OCI-LY7 (cell line): ENCODE data around the gene AP1G2. TPM values are rescaled to one million over a fixed set of nuclear protein-coding genes. Genes with fewer than 3 reads are reported as not detected.
A peak's percentile ranks its signal among the peaks of the same experiment; 100 is the strongest.

ENCODE experiments used
- BruUV-seq: library from RNA; stranded (reverse); fragments of 400-500 nt; replicated peaks from 2 replicates; lab custom pipeline; 2021; lab: Mats Ljungman, UMichigan
- CTCF ChIA-PET: fragments of 300-600 bp; sonication (Branson Sonifier 250); formaldehyde crosslinking; loops from one replicate; lab custom pipeline; 2022; ENCODE audit warnings: antibody characterized with exemption; ENCODE audit not compliant: unreplicated experiment; lab: Charles Lee
- POLR2A ChIA-PET: fragments of 300-600 bp; sonication (Branson Sonifier 250); formaldehyde crosslinking; loops from one replicate; lab custom pipeline; 2022; ENCODE audit warnings: antibody characterized with exemption; lab: Charles Lee
- DNase-seq: peaks from one replicate; pipeline ENCODE4 v3.0.0-alpha.2; 2015; ENCODE audit warnings: low spot score
- H2AFZ ChIP-seq: fragments of 200-600 bp; sonication (generic), shearing (Covaris generic); 2 replicates; pipeline ENCODE4 v1.6.1; 2014; ENCODE audit warnings: mild to moderate bottlenecking, antibody characterized with exemption, low read length, moderate library complexity
- H3K27ac ChIP-seq: fragments of 200-600 bp; sonication (generic); 2 replicates; pipeline ENCODE4 v1.5.1; 2014; ENCODE audit warnings: mixed run types, low read depth, mild to moderate bottlenecking, moderate library complexity, low read length, inconsistent platforms; ENCODE audit not compliant: poor library complexity, severe bottlenecking
- H3K36me3 ChIP-seq: fragments of 200-600 bp; sonication (generic); 2 replicates; pipeline ENCODE4 v1.6.1; 2014; ENCODE audit warnings: mild to moderate bottlenecking, antibody characterized with exemption, low read length, moderate library complexity, mixed read lengths; ENCODE audit not compliant: insufficient read depth
- H3K4me1 ChIP-seq: fragments of 200-600 bp; sonication (generic); 2 replicates; pipeline ENCODE4 v1.5.1; 2014; ENCODE audit warnings: mild to moderate bottlenecking, low read length; ENCODE audit not compliant: insufficient read depth, poor library complexity, severe bottlenecking
- H3K4me2 ChIP-seq: fragments of 200-600 bp; sonication (generic); 2 replicates; pipeline ENCODE4 v1.6.1; 2014; ENCODE audit warnings: mild to moderate bottlenecking, low read length
- H3K4me3 ChIP-seq: fragments of 200-600 bp; sonication (generic); 2 replicates; pipeline ENCODE4 v1.5.1; 2014; ENCODE audit warnings: mild to moderate bottlenecking, low read depth, low read length; ENCODE audit not compliant: poor library complexity, severe bottlenecking
- H3K79me2 ChIP-seq: fragments of 200-600 bp; sonication (generic); 2 replicates; pipeline ENCODE4 v1.6.1; 2016; ENCODE audit warnings: low read depth, mild to moderate bottlenecking, low read length, moderate library complexity, mixed read lengths; ENCODE audit not compliant: insufficient read depth
- H3K9me2 ChIP-seq: fragments of 200-600 bp; sonication (generic); 2 replicates; pipeline ENCODE4 v1.6.1; 2016; ENCODE audit warnings: mild to moderate bottlenecking, low read length, mixed read lengths; ENCODE audit not compliant: insufficient read depth
- H3K9me3 ChIP-seq: fragments of 200-600 bp; sonication (generic); 2 replicates; pipeline ENCODE4 v1.6.1; 2014; ENCODE audit warnings: mild to moderate bottlenecking, mixed run types, low read length, mixed read lengths
- H4K20me1 ChIP-seq: fragments of 200-600 bp; sonication (generic); 2 replicates; pipeline ENCODE4 v1.6.1; 2014; ENCODE audit warnings: mild to moderate bottlenecking, antibody characterized with exemption, low read length, moderate library complexity, mixed read lengths; ENCODE audit not compliant: insufficient read depth
- EZH2phosphoT487 ChIP-seq: fragments of 200-600 bp; sonication (generic); IDR thresholded peaks from 2 replicates; pipeline ENCODE4 v1.6.1; 2018; ENCODE audit warnings: low read depth, borderline replicate concordance, mild to moderate bottlenecking, mixed run types, antibody characterized with exemption, low read length, moderate library complexity, mixed read lengths
- intact Hi-C: fragments of 100-400 bp; cut with micrococcal nuclease; formaldehyde crosslinking; loops from one replicate; pipeline ENCODE4 v1.10.0; 2022; ENCODE audit not compliant: unreplicated experiment
- total RNA-seq, 2 experiments: library from RNA; depleted of rRNA in 1 of 2; stranded (reverse); fragments of >200 nt in 1 of 2; shearing (Covaris generic) in 1 of 2; gene quantifications; 2 replicates each; pipeline ENCODE4 v1.2.3, GENCODE V29; 2014 to 2022
- TF ChIP-seq, protein P1 (sequence below): fragments of 200-600 bp; sonication (generic); conservative IDR thresholded peaks from 2 replicates; pipeline ENCODE4 v1.5.1; 2014; ENCODE audit warnings: mild to moderate bottlenecking, antibody characterized with exemption, low read length, moderate library complexity, mixed read lengths

AP1G2 gene
- total RNA-seq, 2 experiments from 2014 or later: 129 to 209 TPM

DNA sequence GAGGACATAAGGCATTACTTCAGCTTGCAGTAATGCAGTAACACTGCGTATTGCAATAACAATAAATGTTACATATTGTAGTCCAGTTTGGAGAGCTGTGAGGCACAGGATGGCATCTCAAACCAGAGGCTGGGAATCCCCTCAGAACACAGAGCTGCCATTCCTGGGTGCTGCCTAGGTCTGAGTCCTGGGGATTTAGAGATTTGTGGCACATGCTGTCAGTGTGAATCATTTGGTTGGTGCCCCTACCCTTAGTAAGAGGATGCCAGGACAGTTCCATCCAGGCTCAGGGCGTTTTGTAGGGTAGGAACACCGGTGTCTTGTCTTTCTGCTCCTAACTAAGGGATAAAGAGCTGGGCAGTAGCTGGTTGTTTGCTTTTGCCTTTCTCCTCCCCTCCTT, 38.6 kb downstream of the AP1G2 start:
- no peak overlapping the region for H2AFZ ChIP-seq
- no peaks in the 10 kb centered on the region for H3K9me3 ChIP-seq
- ChIA-PET POLR2A (interaction anchor here (0.6 to 0.7 kb wide), 2 partner anchors 49 to 118 kb away, joined by 3 read pairs; no protein-coding TSS in a partner anchor), CTCF (no interaction called here)
- no peaks in the 10 kb centered on the region for H3K79me2 ChIP-seq
- H3K4me2 ChIP-seq: no peak overlapping the region
- no peaks in the 10 kb centered on the region for H3K9me2 ChIP-seq
- H4K20me1 ChIP-seq: no peaks in the 10 kb centered on the region
- H3K4me3 ChIP-seq: no peak overlapping the region
- no TSS peak for BruUV-seq
- H3K36me3 ChIP-seq: no peaks in the 10 kb centered on the region
- intact Hi-C loops: no loop called here
- TF ChIP-seq, protein P1, sequence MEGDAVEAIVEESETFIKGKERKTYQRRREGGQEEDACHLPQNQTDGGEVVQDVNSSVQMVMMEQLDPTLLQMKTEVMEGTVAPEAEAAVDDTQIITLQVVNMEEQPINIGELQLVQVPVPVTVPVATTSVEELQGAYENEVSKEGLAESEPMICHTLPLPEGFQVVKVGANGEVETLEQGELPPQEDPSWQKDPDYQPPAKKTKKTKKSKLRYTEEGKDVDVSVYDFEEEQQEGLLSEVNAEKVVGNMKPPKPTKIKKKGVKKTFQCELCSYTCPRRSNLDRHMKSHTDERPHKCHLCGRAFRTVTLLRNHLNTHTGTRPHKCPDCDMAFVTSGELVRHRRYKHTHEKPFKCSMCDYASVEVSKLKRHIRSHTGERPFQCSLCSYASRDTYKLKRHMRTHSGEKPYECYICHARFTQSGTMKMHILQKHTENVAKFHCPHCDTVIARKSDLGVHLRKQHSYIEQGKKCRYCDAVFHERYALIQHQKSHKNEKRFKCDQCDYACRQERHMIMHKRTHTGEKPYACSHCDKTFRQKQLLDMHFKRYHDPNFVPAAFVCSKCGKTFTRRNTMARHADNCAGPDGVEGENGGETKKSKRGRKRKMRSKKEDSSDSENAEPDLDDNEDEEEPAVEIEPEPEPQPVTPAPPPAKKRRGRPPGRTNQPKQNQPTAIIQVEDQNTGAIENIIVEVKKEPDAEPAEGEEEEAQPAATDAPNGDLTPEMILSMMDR: no peak
- no peak for TF ChIP-seq EZH2phosphoT487
- DNase-seq: no peak
- no peaks in the 10 kb centered on the region for H3K4me1 ChIP-seq
- H3K27ac ChIP-seq: no peak overlapping the region

DNA sequence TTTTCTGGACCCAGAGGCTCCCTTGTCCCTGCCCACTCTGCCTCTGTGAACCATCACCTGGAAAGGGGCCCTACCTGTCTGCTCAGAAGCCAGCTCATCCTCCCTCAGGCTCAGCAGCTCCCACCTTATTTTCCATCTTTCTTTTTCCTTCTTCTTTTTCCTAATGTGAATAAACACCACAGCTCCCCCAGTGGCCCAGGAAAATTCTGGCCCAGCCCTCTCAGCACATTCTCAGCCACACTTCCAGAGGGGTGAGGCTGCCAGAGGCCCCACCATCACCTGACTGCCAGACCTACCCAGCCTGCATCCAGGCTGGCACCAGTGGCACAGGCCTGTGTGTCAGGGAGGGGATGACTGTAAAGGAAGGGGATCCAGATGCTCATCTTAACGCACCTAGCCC, 39.0 kb downstream of the AP1G2 start:
- Histone ChIP-seq H4K20me1 (no peaks in the 10 kb centered on the region), H3K9me2 (no peaks in the 10 kb centered on the region), H3K4me2 (no peak overlapping the region), H3K79me2 (no peaks in the 10 kb centered on the region), H3K4me1 (no peaks in the 10 kb centered on the region), H3K36me3 (no peaks in the 10 kb centered on the region), H2AFZ (no peak overlapping the region), H3K27ac (no peak overlapping the region), H3K4me3 (no peak overlapping the region), H3K9me3 (no peaks in the 10 kb centered on the region)
- CTCF ChIA-PET: no interaction called here
- no peak for DNase-seq
- POLR2A ChIA-PET: no interaction called here
- intact Hi-C loops: no loop called here
- TF ChIP-seq, protein P1: peak; percentile 41; the same call in 1 of the 2 replicates
- TF ChIP-seq EZH2phosphoT487: no peak
- BruUV-seq: no TSS peak

DNA sequence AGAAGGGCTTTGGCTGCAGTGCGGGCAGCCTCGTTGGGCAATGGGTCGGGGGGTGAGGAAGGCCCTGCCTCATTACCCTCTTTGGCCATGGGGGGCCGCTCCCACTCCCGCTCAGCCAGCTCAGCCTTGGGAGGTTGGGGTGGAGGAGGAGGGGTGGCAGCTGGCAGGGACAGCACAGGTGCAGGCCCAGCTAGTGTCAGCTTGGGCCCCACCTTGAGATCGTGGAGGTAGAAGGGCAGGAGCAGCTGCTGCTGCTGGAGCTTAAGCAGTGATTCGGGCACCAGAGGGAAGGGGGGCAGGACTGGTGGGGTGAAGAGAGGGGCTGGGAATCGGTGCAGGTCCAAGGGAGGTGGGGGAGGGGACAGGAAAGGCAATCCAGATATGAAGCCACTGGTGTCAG, 42.0 kb downstream of the AP1G2 start:
- CTCF ChIA-PET: no interaction called here
- Histone ChIP-seq H3K9me3 (no peaks in the 10 kb centered on the region), H3K36me3 (no peaks in the 10 kb centered on the region), H2AFZ (no peak overlapping the region), H3K27ac (no peak overlapping the region), H3K9me2 (no peaks in the 10 kb centered on the region), H3K4me3 (no peak overlapping the region), H3K79me2 (no peaks in the 10 kb centered on the region), H3K4me1 (no peaks in the 10 kb centered on the region), H4K20me1 (no peaks in the 10 kb centered on the region), H3K4me2 (no peak overlapping the region)
- no peak for DNase-seq
- BruUV-seq: no TSS peak
- POLR2A ChIA-PET: interaction anchor here (0.6 kb wide), 1 partner anchor 47 kb away, joined by 3 read pairs; no protein-coding TSS in a partner anchor
- TF ChIP-seq EZH2phosphoT487: no peak
- TF ChIP-seq, protein P1: no peak
- intact Hi-C loops: no loop called here
